ENCODE results near the gene IL32. TPM values are rescaled to one million over a fixed set of nuclear protein-coding genes. Genes with fewer than 3 reads are reported as not detected.

The IL32 gene
- total and polyA plus RNA-seq, 2 of the 4 experiments (the other 2 are of a cell fraction) = 25.6 to 95.7 TPM

DNA sequence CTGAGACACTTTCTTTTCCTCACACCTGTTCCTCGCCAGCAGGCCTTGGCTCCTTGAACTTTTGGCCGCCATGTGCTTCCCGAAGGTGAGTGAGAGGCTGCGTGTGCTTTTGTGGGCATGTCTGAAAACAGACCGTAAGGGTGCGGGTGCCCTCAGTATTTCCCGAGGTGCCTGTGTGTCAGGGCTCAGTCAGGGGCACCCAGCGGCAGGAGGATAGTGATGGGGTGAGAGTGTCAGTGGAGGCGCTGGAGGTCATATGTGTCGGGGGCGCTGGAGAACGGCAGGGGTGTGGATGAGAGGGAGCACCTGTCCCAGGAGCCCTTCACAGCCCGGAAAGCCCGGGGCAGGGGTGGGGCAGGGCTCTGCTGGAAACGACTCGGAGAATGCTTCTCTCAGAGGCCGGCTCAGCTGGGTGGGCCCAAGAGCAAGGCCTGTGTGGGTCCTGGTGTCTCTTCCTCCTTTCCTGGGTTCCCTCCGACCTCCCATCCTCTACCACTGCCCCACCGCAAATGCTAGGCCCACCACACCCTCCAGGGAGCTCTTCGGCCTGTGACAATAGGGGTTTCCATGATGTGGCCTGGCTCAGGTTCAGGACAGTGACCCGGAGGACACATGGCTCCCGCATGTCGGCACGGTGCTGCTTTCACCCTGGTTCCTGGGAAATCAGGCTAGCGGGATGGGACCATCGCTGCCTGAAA, 451 bp downstream of the IL32 start:
- Histone ChIP-seq H3K79me1 (ENCODE audit: low read depth in 1 of 2, low read length in 2 of 2) (peaks cover 6 to 19% of the 10 kb centered on the region in 2 experiments; a peak in 2 of 4 replicates), H2AFZ (replicated peaks; ENCODE audit: low read length, poor library complexity) (peak overlapping the region; percentile 98), H3K56ac (ENCODE audit: extremely low read depth, insufficient read depth, low read length) (peak overlapping the region; percentile 64), H3K4ac (ENCODE audit: low read depth, low read length) (peak overlapping the region; percentile 81), H3K4me2 (ENCODE audit: low read depth, low read length) (peak overlapping the region; percentile 53), H2BK15ac (ENCODE audit: low read depth, low read length) (peak overlapping the region; percentile 96; the same call in 2 of the 3 replicates), H3K23ac (ENCODE audit: low read depth, low read length) (peak overlapping the region; percentile 59; the same call in 1 of the 2 replicates), H4K8ac (ENCODE audit: low read depth in 2 of 2, low read length in 2 of 2) (peak overlapping the region; percentile 74 to 92), H2AK9ac (replicated peaks; ENCODE audit: low read depth, low read length, poor library complexity) (peak overlapping the region; percentile 99), H3K18ac (ENCODE audit: low read depth, low read length) (peak overlapping the region; percentile 30), H3K27me3 (ENCODE audit: control insufficient read depth, insufficient read depth, low read length) (no peaks in the 10 kb centered on the region; the same call in 1 of the 2 replicates), H3K9me3 (ENCODE audit: control insufficient read depth, insufficient read depth, low read length) (no peaks in the 10 kb centered on the region), H4K91ac (ENCODE audit: insufficient read depth, low read depth, low read length) (peak overlapping the region; percentile 88), H3K9me1 (ENCODE audit: insufficient read depth, low read length) (peaks cover 18% of the 10 kb centered on the region), H4K20me1 (ENCODE audit: insufficient read depth, low read length) (no peaks in the 10 kb centered on the region), H4K5ac (ENCODE audit: low read depth, low read length) (peak overlapping the region; percentile 81), H3K14ac (replicated peaks; ENCODE audit: low read depth, low read length) (peak overlapping the region; percentile 87), H3K36me3 (ENCODE audit: control insufficient read depth, insufficient read depth, low read length) (no peaks in the 10 kb centered on the region), H3K9ac (ENCODE audit: low read depth, low read length) (peak overlapping the region; percentile 55; the same call in 1 of the 2 replicates), H2BK20ac (ENCODE audit: low read depth, low read length) (peak overlapping the region; percentile 41), H3K4me3 (ENCODE audit: insufficient read depth, low read depth, low read length) (peak overlapping the region; percentile 47; the same call in 1 of the 2 replicates), H3K4me1 (ENCODE audit: control insufficient read depth, insufficient read depth, low read length) (peaks cover 12% of the 10 kb centered on the region), H2AK5ac (ENCODE audit: low read depth, low read length) (peak overlapping the region; percentile 97), H2BK120ac (ENCODE audit: low read depth, low read length) (peak overlapping the region; percentile 87; the same call in 1 of the 2 replicates), H3K27ac (ENCODE audit: insufficient read depth, low read length) (no peak overlapping the region; the same call in 1 of the 2 replicates), H2BK5ac (ENCODE audit: low read depth, low read length, poor library complexity, severe bottlenecking) (peak overlapping the region; percentile 76)
- CTCF ChIA-PET = no interaction called here
- no TSS peak for BruUV-seq (replicated peaks)
- WGBS, 2 experiments (ENCODE audit: extremely low coverage in 2 of 2, insufficient read length in 1 of 2) = 49% methylated on average over 7 of the region's 26 CpGs; no CpG with 5 or more reads in 1 of the 2 experiments
- POLR2A ChIA-PET (ENCODE audit: unreplicated experiment) = no interaction called here
- DNase-seq = no peak
- ATAC-seq (ENCODE audit: low read depth) = no peak
- in situ Hi-C loops (cut with MboI; ENCODE audit: low sequenced_read_pairs) (no loop called here), intact Hi-C loops (cut with micrococcal nuclease) (no loop called here), dilution Hi-C loops (cut with HindIII; ENCODE audit: low sequenced_read_pairs, unreplicated experiment) (no loop called here)
- TF ChIP-seq, protein P1, sequence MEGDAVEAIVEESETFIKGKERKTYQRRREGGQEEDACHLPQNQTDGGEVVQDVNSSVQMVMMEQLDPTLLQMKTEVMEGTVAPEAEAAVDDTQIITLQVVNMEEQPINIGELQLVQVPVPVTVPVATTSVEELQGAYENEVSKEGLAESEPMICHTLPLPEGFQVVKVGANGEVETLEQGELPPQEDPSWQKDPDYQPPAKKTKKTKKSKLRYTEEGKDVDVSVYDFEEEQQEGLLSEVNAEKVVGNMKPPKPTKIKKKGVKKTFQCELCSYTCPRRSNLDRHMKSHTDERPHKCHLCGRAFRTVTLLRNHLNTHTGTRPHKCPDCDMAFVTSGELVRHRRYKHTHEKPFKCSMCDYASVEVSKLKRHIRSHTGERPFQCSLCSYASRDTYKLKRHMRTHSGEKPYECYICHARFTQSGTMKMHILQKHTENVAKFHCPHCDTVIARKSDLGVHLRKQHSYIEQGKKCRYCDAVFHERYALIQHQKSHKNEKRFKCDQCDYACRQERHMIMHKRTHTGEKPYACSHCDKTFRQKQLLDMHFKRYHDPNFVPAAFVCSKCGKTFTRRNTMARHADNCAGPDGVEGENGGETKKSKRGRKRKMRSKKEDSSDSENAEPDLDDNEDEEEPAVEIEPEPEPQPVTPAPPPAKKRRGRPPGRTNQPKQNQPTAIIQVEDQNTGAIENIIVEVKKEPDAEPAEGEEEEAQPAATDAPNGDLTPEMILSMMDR (conservative IDR thresholded peaks at IDR 0.05; ENCODE audit: low read depth, low read length) = no peak
- TF ChIP-seq MAZ (IDR thresholded peaks at IDR 0.05; ENCODE audit: borderline replicate concordance, low read depth, low read length) = no peak
- TF ChIP-seq SMC3 (IDR thresholded peaks at IDR 0.05; ENCODE audit: low read depth, low read length) = no peak
- no peak for TF ChIP-seq RAD21 (IDR thresholded peaks at IDR 0.05; ENCODE audit: low read length)
- no peak for TF ChIP-seq POLR2A (IDR thresholded peaks at IDR 0.05; ENCODE audit: low read depth, low read length)
- no peak for TF ChIP-seq BHLHE40 (IDR thresholded peaks at IDR 0.05; ENCODE audit: low read depth, low read length)
- TF ChIP-seq, protein P2, sequence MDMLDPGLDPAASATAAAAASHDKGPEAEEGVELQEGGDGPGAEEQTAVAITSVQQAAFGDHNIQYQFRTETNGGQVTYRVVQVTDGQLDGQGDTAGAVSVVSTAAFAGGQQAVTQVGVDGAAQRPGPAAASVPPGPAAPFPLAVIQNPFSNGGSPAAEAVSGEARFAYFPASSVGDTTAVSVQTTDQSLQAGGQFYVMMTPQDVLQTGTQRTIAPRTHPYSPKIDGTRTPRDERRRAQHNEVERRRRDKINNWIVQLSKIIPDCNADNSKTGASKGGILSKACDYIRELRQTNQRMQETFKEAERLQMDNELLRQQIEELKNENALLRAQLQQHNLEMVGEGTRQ (IDR thresholded peaks at IDR 0.05; ENCODE audit: low read depth, low read length) = no peak

Data from IMR-90 (cell line).